Measurements from ENCODE around the gene ELP1.
"Not testable (repeated sequence)": the region's sequence is repeated elsewhere in the genome, so short reads cannot be mapped to it uniquely, and the experiment has no call there.

ELP1 gene, protein sequence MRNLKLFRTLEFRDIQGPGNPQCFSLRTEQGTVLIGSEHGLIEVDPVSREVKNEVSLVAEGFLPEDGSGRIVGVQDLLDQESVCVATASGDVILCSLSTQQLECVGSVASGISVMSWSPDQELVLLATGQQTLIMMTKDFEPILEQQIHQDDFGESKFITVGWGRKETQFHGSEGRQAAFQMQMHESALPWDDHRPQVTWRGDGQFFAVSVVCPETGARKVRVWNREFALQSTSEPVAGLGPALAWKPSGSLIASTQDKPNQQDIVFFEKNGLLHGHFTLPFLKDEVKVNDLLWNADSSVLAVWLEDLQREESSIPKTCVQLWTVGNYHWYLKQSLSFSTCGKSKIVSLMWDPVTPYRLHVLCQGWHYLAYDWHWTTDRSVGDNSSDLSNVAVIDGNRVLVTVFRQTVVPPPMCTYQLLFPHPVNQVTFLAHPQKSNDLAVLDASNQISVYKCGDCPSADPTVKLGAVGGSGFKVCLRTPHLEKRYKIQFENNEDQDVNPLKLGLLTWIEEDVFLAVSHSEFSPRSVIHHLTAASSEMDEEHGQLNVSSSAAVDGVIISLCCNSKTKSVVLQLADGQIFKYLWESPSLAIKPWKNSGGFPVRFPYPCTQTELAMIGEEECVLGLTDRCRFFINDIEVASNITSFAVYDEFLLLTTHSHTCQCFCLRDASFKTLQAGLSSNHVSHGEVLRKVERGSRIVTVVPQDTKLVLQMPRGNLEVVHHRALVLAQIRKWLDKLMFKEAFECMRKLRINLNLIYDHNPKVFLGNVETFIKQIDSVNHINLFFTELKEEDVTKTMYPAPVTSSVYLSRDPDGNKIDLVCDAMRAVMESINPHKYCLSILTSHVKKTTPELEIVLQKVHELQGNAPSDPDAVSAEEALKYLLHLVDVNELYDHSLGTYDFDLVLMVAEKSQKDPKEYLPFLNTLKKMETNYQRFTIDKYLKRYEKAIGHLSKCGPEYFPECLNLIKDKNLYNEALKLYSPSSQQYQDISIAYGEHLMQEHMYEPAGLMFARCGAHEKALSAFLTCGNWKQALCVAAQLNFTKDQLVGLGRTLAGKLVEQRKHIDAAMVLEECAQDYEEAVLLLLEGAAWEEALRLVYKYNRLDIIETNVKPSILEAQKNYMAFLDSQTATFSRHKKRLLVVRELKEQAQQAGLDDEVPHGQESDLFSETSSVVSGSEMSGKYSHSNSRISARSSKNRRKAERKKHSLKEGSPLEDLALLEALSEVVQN (N-terminal part only)

DNA sequence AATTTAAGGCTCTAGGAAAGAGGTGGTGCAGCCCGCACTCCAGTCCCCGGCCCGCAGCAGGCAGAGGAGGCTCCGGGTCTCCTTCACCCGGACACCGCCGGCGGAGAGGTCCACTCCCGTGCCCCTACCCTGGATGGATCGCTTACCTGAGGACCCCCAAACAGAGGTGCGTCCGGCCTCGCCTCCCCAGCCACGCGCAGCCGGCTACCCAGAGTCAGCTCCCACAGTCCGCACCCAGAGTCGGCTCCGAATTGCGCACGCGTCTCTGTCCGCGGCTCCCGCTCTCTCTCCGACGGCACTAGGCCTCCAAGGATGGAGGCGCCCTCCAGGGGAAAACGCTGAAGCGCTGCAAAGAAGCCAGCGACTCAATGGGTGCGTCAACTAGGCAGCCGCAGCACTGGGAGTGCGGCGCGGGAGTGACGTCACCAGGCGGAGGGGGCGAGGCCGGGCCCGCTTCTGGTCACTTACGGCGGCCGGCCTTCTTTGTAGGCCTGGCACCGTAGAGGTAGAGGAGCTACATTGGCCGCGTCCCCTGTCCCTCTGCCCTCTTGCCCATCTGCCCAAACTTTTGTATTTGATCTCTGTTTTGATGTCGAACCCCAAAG is at the start of gene ELP1:
TSS of gene ELP1 (minus strand) at position 407 of the 605 bp plus-strand sequence. CDS start 2,978 bp downstream, outside the sequence.
- Histone ChIP-seq H3K36me3 (ENCODE audit: control insufficient read depth in 2 of 2, insufficient read depth in 2 of 2, low read length in 2 of 2) (peaks cover 0 to 5% of the 10 kb centered on the region in 2 donors), H3K9me3 (ENCODE audit: control insufficient read depth in 2 of 2, low read length in 2 of 2) (no peaks in the 10 kb centered on the region), H3K27ac (ENCODE audit: low read length) (peak within 1 kb of the TSS; percentile 80), H3K4me3 (ENCODE audit: low read length in 2 of 2) (peak within 1 kb of the TSS; percentile 93 to 96), H3K27me3 (ENCODE audit: control insufficient read depth in 1 of 2, insufficient read depth in 2 of 2, low read length in 2 of 2) (no peaks in the 10 kb centered on the region), H3K9ac (ENCODE audit: low read length in 2 of 2) (peak within 1 kb of the TSS; percentile 81 to 88), H3K4me1 (ENCODE audit: control insufficient read depth, insufficient read depth, low read length) (peaks cover 18% of the 10 kb centered on the region)

DNA sequence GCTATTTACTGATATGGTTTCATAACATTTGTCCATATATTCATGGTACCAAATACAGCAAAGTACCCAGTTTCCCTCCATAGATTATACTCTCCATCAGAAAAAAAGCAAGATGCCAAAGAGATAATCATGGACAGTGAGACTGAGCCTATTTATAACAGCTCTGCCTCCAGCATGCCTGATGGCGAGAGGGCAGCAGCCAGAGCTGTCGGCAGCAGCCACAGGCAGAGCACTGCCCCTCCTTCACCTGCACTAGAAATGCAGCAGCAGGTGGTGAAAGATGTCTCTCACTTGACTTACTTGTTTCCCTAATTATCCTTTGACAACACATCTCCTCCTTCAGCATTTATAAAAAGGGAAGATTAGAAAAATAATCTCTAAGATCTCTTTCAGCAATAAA is 47.0 kb upstream of the ELP1 start:
- Histone ChIP-seq H3K9me3 (ENCODE audit: control insufficient read depth in 2 of 2, low read length in 2 of 2) (no peaks in the 10 kb centered on the region), H3K36me3 (ENCODE audit: control insufficient read depth in 2 of 2, insufficient read depth in 2 of 2, low read length in 2 of 2) (peaks cover 0 to 4% of the 10 kb centered on the region in 2 donors), H3K27ac (ENCODE audit: low read length) (no peak overlapping the region), H3K4me3 (ENCODE audit: low read length in 2 of 2) (no peak overlapping the region), H3K9ac (ENCODE audit: low read length in 2 of 2) (no peak overlapping the region), H3K27me3 (ENCODE audit: control insufficient read depth in 1 of 2, insufficient read depth in 2 of 2, low read length in 2 of 2) (no peaks in the 10 kb centered on the region), H3K4me1 (ENCODE audit: control insufficient read depth, insufficient read depth, low read length) (peaks cover 17% of the 10 kb centered on the region)

DNA sequence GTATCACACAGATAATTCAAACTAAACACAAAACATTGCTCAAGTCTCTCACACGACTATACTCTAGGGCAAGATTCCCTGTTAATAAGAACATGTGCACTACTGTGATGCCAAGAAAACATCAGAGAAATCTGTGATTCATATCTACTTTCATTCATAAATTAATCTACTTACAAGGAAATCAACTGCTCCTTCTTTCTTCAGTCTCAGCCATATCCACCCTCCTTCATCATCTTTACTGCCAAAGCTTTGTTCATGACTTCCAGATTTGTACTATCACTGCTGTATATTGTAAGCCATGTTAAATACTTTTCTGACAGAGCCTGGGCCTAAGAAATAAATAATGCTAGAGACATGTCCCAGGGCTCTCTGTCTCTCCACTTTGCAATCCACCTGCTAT is 44.3 kb upstream of the ELP1 start:
- Histone ChIP-seq H3K9ac (ENCODE audit: low read length in 2 of 2) (no peak overlapping the region), H3K27ac (ENCODE audit: low read length) (peak overlapping the region; percentile 70), H3K9me3 (ENCODE audit: control insufficient read depth in 2 of 2, low read length in 2 of 2) (no peaks in the 10 kb centered on the region), H3K4me1 (ENCODE audit: control insufficient read depth, insufficient read depth, low read length) (peaks cover 21% of the 10 kb centered on the region), H3K27me3 (ENCODE audit: control insufficient read depth in 1 of 2, insufficient read depth in 2 of 2, low read length in 2 of 2) (no peaks in the 10 kb centered on the region), H3K36me3 (ENCODE audit: control insufficient read depth in 2 of 2, insufficient read depth in 2 of 2, low read length in 2 of 2) (peaks cover 4% of the 10 kb centered on the region in 2 donors), H3K4me3 (ENCODE audit: low read length in 2 of 2) (no peak overlapping the region)

DNA sequence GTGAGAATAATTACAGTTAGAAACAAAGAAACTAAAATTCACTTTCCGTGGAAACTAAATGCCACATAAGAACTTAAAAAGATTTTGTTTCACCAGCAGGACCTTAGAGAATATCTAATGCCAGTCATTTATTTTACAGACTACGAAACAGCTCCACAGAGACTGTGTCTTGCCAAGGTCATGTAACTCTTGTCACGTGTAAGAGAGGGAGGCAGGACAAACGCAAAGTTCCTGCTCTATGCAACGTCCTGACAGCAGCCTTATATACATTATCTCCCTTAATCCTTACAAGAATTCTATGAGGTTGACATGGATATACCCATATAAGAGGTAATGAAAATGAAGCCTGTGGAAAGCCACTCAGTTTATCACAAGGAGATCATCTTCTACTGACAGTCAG is 40.0 kb upstream of the ELP1 start:
- H3K4me1 ChIP-seq (ENCODE audit: control insufficient read depth, insufficient read depth, low read length), result peaks cover 22% of the 10 kb centered on the region
- no peaks in the 10 kb centered on the region for H3K27me3 ChIP-seq (ENCODE audit: control insufficient read depth in 1 of 2, insufficient read depth in 2 of 2, low read length in 2 of 2)
- H3K27ac ChIP-seq (ENCODE audit: low read length), result no peak overlapping the region
- no peak overlapping the region for H3K4me3 ChIP-seq (ENCODE audit: low read length in 2 of 2)
- no peak overlapping the region for H3K9ac ChIP-seq (ENCODE audit: low read length in 2 of 2)
- peaks cover 8 to 9% of the 10 kb centered on the region in 2 donors for H3K36me3 ChIP-seq (ENCODE audit: control insufficient read depth in 2 of 2, insufficient read depth in 2 of 2, low read length in 2 of 2)
- no peaks in the 10 kb centered on the region for H3K9me3 ChIP-seq (ENCODE audit: control insufficient read depth in 2 of 2, low read length in 2 of 2)

DNA sequence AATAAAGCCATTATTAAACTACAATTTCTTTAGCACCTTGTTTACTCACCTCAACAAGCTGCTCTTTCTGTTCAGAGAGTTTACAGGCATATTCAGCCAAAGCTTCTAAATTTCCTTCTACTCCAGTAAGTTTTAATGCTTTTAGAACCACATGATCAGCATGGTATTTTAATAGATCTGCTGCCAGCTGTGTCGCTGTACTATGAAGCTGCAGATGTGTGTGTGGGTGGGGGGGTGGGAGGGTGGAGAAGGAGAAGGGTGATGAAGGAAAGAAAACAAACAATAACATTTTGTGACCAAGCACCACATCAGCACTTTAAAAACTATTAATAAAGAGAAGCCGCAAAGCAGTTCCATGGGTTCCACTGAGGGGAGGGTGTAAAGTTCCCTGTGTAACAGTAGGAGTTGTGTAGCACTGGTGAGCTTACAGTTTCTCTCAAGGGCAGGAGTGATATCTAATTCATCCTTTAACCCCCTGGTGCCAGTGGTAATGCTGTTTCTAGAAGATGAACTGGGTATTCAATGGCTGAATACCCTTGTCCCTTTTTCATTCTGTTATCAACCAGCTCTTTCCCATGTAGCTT is 38.8 kb upstream of the ELP1 start:
- H3K9me3 ChIP-seq (ENCODE audit: control insufficient read depth in 2 of 2, low read length in 2 of 2), result no peaks in the 10 kb centered on the region
- H3K27me3 ChIP-seq (ENCODE audit: control insufficient read depth in 1 of 2, insufficient read depth in 2 of 2, low read length in 2 of 2), result no peaks in the 10 kb centered on the region
- peak overlapping the region; percentile 24 for H3K27ac ChIP-seq (ENCODE audit: low read length)
- peaks cover 8 to 9% of the 10 kb centered on the region in 2 donors for H3K36me3 ChIP-seq (ENCODE audit: control insufficient read depth in 2 of 2, insufficient read depth in 2 of 2, low read length in 2 of 2)
- peaks cover 24% of the 10 kb centered on the region for H3K4me1 ChIP-seq (ENCODE audit: control insufficient read depth, insufficient read depth, low read length)
- H3K9ac ChIP-seq (ENCODE audit: low read length in 2 of 2), result no peak overlapping the region
- H3K4me3 ChIP-seq (ENCODE audit: low read length in 2 of 2), result no peak overlapping the region

DNA sequence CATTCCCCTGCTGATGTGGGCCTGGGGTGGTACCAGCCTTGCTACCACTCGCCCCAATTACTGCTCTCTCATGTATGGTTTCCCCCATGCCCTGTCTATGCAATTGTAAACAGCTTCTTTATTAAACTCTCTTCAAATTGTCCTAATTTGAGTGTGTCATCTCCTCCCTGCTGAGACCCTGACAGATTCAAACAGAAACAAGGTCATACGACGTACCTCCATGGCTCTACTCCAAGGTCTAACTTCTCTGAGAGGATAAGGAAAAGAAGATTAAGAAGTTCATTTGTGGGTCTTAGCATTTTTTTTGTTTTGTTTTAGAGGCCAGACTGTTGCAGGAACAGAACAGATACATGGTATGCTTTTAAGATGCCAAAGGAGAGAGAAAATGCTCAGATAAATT is 38.3 kb upstream of the ELP1 start:
- Histone ChIP-seq H3K9me3 (ENCODE audit: control insufficient read depth in 2 of 2, low read length in 2 of 2) (no peaks in the 10 kb centered on the region), H3K4me1 (ENCODE audit: control insufficient read depth, insufficient read depth, low read length) (peaks cover 23% of the 10 kb centered on the region), H3K4me3 (ENCODE audit: low read length in 2 of 2) (no peak overlapping the region), H3K36me3 (ENCODE audit: control insufficient read depth in 2 of 2, insufficient read depth in 2 of 2, low read length in 2 of 2) (peaks cover 8 to 9% of the 10 kb centered on the region in 2 donors), H3K9ac (ENCODE audit: low read length in 2 of 2) (no peak overlapping the region), H3K27me3 (ENCODE audit: control insufficient read depth in 1 of 2, insufficient read depth in 2 of 2, low read length in 2 of 2) (no peaks in the 10 kb centered on the region), H3K27ac (ENCODE audit: low read length) (peak overlapping the region; percentile 24)

DNA sequence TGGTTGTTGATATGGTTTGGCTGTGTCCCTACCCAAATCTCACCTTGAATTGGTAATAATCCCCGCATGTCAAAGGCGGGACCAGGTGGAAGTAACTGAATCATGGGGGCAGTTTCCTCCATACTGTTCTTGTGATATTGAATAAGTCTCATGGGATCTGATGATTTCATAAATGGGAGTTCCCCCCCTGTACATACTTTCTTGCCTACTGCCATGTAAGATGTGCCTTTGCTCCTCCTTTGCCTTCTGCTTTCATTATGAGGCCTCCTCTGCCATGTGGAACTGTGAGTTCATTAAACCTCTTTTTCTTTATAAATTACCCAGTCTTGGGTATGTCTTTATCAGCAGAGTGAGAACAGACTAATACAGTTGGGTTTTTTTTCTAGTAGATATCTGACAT is 37.5 kb upstream of the ELP1 start:
- not testable (repeated sequence) for H3K27me3 ChIP-seq (ENCODE audit: control insufficient read depth in 1 of 2, insufficient read depth in 2 of 2, low read length in 2 of 2); H3K9ac ChIP-seq (ENCODE audit: low read length in 2 of 2); H3K9me3 ChIP-seq (ENCODE audit: control insufficient read depth in 2 of 2, low read length in 2 of 2); H3K27ac ChIP-seq (ENCODE audit: low read length); H3K4me3 ChIP-seq (ENCODE audit: low read length in 2 of 2); H3K36me3 ChIP-seq (ENCODE audit: control insufficient read depth in 2 of 2, insufficient read depth in 2 of 2, low read length in 2 of 2)
- H3K4me1 ChIP-seq (ENCODE audit: control insufficient read depth, insufficient read depth, low read length), result peaks cover 23% of the 10 kb centered on the region

DNA sequence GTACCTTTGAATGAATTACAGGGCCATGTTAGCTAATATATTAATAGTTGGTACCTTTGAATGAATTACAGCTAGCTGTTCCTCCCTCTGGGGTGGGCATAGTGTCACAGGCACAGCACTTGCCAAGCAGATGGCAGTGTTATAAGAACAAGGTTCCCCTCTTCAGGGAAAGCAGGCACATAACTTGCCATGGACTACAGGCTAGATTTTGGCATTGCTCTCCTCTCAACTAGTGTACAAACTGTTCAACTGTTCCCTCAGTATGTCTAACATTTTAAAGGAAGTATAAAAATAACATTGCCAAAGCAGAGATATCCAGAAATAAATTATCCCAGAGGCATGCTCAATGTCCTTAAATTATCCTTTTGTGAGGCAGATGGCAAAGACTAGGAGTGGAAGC is 34.0 kb upstream of the ELP1 start:
- H3K9me3 ChIP-seq (ENCODE audit: control insufficient read depth in 2 of 2, low read length in 2 of 2), result no peaks in the 10 kb centered on the region
- no peaks in the 10 kb centered on the region for H3K27me3 ChIP-seq (ENCODE audit: control insufficient read depth in 1 of 2, insufficient read depth in 2 of 2, low read length in 2 of 2)
- no peak overlapping the region for H3K9ac ChIP-seq (ENCODE audit: low read length in 2 of 2)
- no peak overlapping the region for H3K4me3 ChIP-seq (ENCODE audit: low read length in 2 of 2)
- peaks cover 19% of the 10 kb centered on the region for H3K4me1 ChIP-seq (ENCODE audit: control insufficient read depth, insufficient read depth, low read length)
- peaks cover 6 to 13% of the 10 kb centered on the region in 2 donors for H3K36me3 ChIP-seq (ENCODE audit: control insufficient read depth in 2 of 2, insufficient read depth in 2 of 2, low read length in 2 of 2)
- no peak overlapping the region for H3K27ac ChIP-seq (ENCODE audit: low read length)

DNA sequence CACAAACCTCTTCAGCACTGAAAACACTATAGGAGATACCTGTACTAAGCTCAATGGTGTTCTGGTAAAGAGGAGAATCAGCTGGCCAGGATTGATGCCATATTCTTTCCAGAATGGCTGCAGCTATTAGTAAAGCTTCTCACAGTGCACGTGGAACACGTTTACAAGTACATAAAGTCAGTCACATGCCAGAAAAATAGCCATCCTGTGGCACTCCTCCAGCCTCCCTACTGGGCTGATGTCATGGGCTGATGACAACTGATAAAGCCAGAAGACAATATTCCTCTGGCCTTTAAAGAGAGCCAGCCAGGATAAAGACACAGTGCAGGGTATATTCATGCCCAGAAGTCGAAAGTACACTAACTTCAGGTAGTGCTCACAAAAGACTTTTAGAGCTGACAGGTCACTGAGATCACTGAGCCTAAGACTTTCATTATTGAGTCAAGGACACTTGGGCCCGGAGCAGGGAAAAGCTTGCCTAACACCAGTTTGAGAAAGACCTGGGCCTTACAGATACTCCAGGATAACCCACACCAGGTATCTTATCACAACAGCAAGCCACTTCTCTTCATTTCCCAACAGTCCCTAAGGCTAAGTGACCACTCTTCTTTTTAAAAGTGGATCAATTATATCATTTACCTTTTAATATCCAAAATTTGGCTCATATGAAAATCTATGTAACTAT is 29.7 kb upstream of the ELP1 start:
- no peak overlapping the region for H3K4me3 ChIP-seq (ENCODE audit: low read length in 2 of 2)
- H3K36me3 ChIP-seq (ENCODE audit: control insufficient read depth in 2 of 2, insufficient read depth in 2 of 2, low read length in 2 of 2), result peaks cover 0 to 12% of the 10 kb centered on the region in 2 donors
- no peaks in the 10 kb centered on the region for H3K9me3 ChIP-seq (ENCODE audit: control insufficient read depth in 2 of 2, low read length in 2 of 2)
- peaks cover 11% of the 10 kb centered on the region for H3K4me1 ChIP-seq (ENCODE audit: control insufficient read depth, insufficient read depth, low read length)
- H3K9ac ChIP-seq (ENCODE audit: low read length in 2 of 2), result no peak overlapping the region
- no peaks in the 10 kb centered on the region for H3K27me3 ChIP-seq (ENCODE audit: control insufficient read depth in 1 of 2, insufficient read depth in 2 of 2, low read length in 2 of 2)
- H3K27ac ChIP-seq (ENCODE audit: low read length), result no peak overlapping the region

Data from stomach smooth muscle (tissue), 2 donors.